Measurements from ENCODE around the gene FGF2.
"Not testable (repeated sequence)": the region's sequence is repeated elsewhere in the genome, so short reads cannot be mapped to it uniquely, and the experiment has no call there.

Gene FGF2

DNA sequence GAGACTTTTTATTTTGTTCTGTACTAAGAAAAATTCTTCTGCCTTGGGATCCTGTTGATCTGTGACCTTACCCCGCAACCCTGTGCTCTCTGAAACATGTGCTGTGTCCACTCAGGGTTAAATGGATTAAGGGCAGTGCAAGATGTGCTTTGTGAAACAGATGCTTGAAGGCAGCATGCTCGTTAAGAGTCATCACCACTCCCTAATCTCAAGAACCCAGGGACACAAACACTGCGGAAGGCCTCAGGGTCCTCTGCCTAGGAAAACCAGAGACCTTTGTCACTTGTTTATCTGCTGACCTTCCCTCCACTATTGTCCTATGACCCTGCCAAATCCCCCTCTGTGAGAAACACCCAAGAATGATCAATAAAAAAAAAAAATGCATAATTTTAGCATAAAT, 13.8 kb upstream of the FGF2 start:
- DNase-seq (ENCODE audit: low read depth), result not testable (repeated sequence)

DNA sequence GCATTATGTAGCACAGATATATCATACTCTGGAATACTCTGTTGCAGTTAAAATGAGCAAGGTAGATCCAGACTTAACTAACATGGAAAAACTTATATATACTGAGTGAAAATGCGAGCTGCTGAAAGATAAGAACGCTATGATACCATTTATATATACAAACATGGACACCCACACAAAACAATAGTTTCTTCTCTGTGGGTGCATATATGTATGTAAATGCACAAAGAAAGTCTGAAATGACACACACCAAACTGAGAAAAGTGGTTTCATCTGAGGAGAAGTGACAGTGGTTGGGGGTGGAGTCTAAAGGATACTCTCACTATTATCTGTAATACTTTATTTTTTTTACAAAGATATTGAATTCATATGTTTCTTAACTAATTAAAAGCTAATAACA, 12.2 kb upstream of the FGF2 start:
- DNase-seq (ENCODE audit: low read depth), result no peak

DNA sequence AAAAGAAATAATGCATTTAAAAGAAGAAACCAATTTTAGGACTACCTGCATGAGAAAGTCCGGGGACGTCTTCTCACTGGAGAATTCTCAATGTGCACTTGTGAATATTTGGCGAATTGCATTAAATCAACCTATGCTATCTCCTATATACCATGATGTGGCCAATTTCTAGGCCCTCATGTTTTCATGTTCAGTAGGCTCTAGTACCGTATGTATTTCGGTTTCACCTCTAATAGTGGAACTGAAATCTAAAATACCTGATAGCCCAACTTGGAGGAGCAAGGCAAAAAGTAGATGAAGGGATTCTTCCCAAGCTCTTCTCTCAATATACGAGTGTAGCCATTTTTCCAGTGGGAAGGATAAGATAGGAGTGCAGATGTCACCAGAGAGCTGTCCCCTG, 11.4 kb upstream of the FGF2 start:
- DNase-seq (ENCODE audit: low read depth), result no peak

DNA sequence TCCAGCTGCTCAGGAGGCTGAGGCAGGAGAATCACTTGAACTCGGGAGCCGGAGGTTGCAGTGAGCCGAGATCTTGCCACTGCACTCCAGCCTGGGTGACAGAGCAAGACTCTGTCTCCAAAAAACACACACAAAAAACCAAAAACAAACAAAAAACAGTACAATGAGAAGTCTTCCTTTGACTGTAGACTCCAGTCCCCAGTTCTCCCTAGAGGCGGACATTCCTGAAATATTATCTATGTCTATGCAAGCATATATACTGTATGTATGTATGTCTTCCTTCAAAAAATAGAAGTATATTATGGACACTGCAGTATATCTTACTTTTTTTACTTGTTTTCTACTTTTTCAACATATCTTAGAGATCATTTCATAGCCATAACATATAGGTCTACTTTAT, 10.2 kb upstream of the FGF2 start:
- DNase-seq (ENCODE audit: low read depth), result no peak

DNA sequence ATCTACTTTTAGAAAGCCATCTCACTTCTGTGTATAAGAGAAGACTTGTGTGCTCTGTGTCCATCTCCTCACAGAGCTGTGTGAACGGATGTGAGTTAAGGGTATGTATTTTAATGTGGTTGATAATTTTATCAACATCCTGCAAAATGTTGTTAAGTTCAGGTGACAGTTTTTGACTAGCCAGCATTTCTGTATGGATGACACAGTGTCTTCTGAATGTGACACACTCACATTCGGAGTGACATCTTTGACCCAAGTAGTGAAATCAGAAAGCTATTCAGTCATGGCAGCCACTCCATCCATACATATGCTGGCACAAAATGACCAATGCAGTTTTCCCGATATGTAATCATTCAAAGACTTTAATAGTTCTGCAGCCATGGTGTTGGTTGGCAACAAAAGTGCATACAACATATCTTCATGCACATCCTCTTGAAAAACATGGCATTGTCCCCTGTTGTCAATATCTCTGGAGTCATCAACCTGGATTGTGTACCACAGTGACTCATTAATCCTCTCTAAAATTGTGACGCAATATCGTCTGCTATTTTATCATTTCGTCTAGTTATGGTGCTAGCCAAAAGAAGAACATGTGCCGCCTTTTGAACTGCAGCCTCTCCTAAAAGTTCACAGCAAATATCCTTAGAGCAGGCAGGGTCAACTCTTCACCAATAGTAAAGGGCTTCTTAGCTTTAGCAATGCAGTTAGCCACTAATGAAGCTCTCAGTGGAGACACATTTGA, 6.8 kb upstream of the FGF2 start:
- no peak for DNase-seq (ENCODE audit: low read depth)

DNA sequence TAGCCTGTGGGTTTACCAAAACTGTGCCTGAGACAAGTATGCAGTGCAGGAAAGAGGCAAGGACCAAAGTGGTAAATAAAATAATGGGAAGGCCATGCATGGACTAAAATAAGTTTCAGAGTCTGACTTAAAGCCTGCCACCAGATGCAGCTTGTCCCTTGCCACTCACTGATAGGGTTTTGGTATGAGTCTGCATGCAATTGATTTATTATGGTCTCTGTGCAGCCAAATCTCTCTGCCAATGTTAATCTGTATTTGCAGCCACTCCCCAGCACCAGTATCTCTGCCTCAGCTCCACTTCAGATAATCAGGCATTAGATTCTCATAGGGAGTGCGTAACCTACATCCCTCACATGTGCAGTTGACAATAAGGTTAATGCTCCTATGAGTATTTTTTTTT, 5.5 kb upstream of the FGF2 start:
- no peak for DNase-seq (ENCODE audit: low read depth)

DNA sequence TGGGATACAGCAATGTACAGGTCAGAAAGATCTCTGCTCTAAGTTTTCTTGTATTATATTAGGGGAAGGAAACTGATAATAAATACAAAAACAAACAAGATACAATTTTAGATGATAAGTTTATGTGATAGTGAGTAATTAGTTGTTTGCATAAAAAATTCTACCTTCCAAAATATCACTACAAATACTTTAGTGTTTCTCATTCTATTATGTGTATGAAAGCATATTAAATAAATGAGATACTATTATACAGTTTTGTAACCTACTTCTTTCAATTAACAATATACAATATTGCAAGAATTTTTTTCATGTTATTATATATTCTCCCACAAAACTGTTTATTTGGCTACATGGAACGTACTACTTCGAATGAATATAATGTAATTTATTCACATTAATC, 4.2 kb upstream of the FGF2 start:
- DNase-seq (ENCODE audit: low read depth), result no peak

DNA sequence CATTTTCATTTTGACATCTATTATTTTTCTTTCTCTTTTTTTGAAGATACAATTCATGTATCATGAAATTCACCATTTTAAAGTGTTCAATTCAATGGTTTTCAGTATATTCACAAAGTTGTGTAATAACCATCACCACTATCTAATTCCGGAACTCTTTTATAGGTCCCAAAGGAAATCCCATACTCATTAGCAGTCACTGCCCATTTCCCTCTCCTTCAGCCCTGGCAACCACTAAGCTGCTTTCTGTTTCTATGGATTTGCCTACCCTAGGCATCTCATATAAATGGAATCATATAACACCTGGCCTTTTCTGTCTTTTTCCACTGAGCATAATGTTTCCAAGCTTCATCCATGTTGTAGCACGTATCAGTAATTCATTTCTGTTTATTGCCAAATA, 3.2 kb upstream of the FGF2 start:
- no peak for DNase-seq (ENCODE audit: low read depth)

DNA sequence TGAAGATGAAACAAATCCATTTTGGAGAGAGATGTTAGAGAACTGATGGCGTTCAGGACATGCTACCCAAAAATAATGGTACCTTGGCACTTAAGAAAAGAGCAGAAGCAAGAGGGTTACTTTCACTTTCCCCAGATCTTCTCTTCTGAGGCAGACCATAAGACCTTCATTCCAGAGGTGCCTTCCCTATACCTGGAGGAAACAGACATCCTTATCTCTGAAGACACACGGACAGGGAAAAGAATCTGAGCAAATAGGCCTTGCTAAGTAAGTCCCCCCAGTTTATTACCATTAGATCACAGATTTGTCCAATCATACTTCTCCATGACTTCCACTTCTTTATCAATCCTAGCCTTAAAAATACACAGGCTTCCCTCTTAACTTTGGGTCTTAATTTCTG, 2.0 kb upstream of the FGF2 start:
- no peak for DNase-seq (ENCODE audit: low read depth)

DNA sequence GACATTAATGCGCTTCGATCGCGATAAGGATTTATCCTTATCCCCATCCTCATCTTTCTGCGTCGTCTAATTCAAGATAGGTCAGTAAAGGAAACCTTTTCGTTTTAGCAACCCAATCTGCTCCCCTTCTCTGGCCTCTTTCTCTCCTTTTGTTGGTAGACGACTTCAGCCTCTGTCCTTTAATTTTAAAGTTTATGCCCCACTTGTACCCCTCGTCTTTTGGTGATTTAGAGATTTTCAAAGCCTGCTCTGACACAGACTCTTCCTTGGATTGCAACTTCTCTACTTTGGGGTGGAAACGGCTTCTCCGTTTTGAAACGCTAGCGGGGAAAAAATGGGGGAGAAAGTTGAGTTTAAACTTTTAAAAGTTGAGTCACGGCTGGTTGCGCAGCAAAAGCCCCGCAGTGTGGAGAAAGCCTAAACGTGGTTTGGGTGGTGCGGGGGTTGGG, 528 bp upstream of the FGF2 start:
- no peak for DNase-seq (ENCODE audit: low read depth)

DNA sequence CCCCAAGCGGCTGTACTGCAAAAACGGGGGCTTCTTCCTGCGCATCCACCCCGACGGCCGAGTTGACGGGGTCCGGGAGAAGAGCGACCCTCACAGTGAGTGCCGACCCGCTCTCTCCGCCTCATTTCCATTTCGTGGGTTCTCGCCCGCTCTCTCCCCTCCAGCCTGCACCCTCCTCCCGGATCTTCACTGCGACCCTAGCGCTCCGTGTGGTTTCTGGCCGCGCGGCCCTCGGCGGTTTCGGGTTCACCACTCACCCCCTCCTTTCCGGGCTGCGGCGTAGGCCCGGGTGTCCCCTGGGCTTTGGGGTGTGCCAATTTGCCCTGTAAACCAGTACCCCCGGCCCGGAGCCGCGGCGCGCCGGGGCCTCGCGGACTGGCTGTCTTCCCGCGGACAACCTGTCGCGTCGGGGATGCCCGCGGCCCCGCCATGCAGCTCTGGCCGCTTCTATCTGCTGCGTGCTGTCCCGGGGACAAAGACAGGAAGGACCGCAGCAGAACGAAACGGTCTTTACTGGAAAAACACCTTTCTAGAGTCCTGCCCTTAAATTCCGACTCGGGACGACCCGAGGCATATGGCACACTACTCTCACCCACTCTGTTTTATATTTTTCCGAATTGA, 737 bp downstream of the FGF2 start:
- no peak for DNase-seq (ENCODE audit: low read depth)

DNA sequence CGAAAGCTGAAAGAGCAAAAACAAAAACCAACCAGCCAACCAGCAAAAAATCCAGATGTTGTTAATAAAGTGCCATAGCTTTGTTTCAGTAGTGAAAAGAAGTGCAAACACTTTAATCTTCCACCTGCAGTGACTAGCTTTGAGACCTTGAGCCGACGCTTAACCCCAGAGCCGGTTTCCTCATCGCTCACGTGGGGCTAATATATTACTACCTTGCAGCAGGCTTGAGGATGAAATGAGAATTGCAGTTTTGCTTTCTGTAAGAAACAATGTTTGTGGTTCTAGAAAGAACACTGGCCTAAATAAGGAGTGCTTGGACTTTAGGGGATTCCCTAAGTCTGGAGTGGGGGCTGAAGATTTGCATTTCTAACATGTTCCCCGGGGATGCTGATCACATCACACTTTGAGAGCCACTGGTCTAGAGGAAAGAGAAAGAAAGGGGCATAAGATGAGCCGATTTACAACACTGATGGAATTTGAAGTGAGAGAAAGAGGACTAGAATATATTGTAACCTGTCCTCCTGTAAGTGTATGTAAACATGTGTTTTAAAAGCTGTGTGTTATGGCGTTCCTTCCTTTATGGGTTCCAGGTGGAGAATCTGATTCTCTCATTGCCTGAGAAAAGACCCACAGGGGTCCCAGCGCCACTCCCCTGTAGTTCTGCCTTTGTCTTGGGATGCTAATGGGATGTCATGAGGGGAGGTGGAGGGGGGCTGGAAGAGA, 1.4 kb downstream of the FGF2 start:
- DNase-seq (ENCODE audit: low read depth), result no peak

DNA sequence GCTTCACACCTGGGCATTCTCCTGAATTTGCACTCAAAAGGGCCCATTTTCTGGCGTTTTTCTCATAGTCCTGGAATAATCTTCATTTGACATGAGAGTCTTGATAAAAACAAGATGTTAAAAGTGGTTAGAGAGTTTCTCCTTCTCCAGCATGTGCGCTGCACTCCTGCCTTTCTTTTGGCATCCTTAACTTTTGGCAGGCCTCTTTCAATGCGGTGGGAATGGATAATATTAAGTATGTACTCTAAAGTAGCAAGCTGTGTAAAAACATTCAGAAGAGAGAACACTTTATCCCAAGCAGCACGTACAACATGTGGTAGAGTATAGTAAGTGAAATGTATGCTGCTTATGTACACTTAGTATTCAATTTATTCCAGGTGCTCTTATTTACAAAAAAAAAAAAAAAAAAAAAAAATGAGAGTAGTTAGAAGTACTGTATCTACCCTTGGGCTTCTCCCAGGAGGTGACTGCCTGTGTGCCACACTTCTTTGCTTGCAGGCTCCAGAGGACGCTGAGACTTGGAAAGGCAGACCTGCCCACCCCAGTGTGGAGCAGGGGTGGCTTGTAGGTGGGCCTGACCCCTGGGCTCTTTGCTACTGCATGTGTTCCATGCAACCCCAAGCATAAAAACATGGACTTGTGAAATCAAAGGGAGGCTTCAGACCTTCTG, 3.9 kb downstream of the FGF2 start:
- DNase-seq (ENCODE audit: low read depth), result no peak

DNA sequence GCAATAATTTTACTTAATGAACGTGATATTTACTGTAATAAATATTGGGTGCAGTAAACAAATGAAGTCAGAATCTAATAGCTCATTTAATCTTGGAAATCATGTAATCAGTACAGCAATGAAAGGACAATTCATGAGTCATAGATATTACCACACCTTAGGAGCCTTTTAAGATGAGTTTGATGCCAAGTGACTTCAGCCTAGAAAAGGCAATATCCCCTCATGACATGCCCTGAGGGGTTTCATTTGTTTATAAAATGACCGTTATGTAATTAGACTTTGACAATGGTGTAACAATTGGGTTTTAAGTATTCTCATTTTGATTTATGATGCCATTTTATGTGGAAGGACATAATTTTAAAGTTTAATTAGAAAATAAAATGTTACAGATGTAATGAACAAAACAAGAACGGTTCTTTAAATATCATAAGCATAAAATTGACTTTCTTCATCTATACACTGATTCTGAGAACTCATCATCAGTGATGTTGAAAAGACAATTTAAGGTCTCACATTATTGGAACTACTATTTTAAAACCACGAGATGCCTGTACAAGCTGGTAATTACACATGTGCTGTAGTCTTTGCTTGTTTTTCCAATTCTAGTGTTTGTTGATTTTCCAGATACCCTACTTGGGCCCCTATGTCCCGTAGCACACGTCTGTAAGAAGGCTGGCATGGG, 5.0 kb downstream of the FGF2 start:
- no peak for DNase-seq (ENCODE audit: low read depth)

DNA sequence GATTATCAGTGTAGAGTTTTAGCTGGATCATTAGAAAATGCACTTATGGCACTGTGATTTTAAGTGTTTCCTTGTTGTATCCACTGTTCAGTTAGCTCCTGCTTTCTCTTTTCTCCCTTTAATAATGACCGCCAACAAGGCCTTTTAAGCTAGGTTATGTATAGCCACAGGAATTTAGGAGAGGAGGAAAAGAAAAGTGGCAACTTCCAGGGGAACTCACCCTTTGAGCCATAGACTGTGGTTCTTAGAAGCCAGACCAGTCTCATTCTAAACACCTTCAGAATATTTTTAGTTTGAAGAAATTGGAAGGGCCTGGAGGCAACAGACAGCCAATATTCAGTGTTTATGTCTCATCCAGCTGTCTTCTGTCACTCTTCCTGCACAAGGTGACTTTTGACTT, 6.1 kb downstream of the FGF2 start:
- DNase-seq (ENCODE audit: low read depth), result no peak

DNA sequence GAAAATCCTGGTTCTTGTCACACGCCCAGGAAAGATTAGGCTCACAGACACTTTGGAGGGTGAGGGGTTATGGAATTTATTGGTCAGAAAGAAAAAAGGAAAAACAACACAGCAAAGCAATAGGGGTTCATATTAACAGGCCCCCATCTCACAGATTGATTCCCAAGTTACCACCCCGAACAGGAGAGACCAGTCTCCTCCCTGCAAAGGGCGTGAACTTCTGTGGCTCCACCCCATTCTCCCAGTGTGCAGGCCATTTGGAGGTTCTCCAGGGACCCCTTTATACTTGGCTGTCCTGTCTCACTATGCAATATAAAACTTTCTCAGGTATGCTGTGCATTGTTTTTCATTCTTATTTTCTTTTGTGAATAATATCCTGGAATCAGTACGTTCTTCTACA, 7.4 kb downstream of the FGF2 start:
- no peak for DNase-seq (ENCODE audit: low read depth)

DNA sequence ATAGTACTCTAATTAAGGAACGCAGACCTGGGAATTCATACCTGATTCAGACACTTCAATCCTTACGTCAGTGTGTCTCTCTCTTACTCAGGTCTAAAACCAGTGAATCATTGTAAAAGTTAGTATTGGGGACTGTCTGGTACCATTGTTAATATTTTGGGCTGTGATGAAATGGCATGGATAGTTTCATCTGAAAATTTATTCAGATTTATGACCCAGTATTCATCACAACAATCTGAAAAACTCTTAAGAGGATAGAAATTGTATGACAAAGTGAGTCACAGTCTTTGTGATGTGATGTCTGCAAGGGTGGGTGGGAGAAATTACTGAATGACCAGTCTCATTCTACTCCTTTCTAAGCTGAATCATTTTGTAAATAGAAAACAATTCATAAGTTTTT, 10.3 kb downstream of the FGF2 start:
- no peak for DNase-seq (ENCODE audit: low read depth)

DNA sequence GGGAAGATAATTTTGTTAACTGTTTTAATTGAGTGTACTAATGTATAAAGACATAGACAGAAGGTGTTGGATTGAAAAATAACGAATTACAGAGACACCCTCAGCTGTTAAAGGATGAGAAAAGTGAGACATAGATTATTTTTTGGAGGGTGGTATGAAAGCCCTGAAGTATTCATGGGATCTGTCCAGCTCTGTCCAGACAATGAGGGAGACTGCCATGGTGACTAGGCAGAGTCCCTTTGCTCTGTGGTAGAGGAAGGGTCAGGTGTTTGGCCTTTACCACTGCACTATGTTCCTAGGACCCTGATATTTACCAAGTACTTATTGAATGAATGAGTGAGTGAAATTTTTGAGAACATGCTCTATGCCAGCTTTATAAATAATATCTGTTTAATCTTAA, 11.4 kb downstream of the FGF2 start:
- DNase-seq (ENCODE audit: low read depth), result no peak

DNA sequence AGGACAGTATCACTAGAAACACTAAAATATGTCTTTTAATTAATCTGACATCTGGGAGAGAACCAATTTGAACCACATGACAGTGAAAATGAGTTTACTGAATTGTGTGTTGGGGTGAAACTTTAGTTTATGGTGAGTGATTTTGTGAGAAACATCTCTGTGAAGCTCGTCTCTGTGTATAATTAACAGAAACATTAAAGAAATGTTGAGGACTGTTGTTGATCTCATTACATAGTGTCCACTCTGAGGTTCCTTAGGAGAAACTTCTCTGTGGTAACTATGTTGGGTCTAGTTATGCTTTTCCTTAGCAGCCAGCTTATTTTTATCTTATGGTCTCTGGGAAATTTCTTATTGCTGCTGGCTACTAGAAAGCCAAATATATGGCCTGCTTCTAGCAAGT, 15.8 kb downstream of the FGF2 start:
- DNase-seq (ENCODE audit: low read depth), result no peak

DNA sequence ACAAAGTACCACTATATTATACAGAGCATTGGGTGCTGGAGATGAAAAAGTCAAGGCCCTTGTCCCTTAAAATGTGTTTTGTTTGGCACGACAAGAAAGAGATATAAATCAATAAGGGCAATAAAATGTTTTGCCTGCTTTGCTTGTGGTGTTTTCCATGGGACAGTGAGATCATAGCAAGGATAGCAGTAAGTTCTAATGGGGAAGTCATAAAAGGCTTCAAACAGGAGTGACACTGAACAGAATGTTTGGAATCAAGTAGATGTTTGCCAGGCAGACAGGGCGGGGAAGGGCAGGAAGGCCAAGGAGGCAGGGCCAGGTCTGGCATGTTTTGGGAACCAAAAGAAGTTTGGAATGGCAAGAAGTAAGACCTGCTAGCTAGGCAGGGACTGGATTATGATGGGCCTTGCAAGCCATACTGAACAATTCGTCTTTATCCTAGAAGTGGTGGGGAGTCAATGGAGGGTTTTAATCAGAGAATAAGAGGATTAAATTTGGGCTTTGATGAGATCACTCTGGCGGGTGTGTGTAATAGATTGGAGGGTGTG, 16.4 kb downstream of the FGF2 start:
- no peak for DNase-seq (ENCODE audit: low read depth)

DNA sequence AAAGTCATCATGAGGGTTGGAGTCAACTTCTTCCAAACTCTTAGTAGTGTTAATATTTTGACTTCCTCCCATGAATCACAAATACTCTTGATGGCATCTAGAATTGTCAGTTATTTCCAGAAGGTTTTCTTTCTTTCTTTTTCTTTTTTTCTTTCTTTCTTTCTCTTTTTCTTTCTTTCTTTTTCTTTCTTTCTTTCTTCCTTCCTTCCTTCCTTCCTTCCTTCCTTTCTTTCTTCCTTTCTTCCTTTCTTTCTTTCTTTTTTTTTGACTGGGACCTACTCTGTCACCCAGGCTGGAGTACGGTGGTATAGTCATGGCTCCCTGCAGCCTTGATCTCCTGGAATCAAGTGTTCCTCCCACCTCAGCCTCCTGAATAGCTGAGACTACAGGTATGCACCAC, 17.8 kb downstream of the FGF2 start:
- not testable (repeated sequence) for DNase-seq (ENCODE audit: low read depth)

DNA sequence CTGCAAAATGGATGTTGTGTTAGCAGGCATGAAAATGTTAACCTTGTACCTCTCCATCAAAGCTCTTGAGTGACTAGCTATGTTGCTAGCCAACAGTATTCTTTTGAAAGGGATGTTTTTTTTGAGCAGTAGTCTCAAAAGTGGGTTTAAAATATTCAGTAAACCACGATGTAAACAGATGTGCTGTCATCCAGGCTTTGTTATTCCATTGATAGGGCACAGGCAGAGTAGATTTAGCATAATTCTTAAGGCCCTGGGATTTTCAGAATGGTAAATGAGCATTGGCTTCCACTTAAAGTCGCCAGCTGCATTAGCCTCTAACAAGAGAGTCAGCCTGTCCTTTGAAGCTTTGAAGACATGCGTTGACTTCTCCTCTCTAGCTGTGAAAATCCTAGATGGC, 18.4 kb downstream of the FGF2 start:
- no peak for DNase-seq (ENCODE audit: low read depth)
